WTC11 (cell line): Measurements from ENCODE around the gene CD160. TPM values are rescaled to one million over a fixed set of nuclear protein-coding genes. Genes with fewer than 3 reads are reported as not detected.

Experiments
- ATAC-seq: fragments of 200-7000 bp; cut with Tn5 transposase; 2 replicates; pipeline ENCODE4 v1.10.0; 2021; ENCODE audit warnings: mild to moderate bottlenecking, moderate library complexity
- CTCF ChIA-PET: fragments of 300-600 bp; sonication (Branson Sonifier 250); formaldehyde crosslinking; loops from one replicate; lab custom pipeline; 2021; ENCODE audit warnings: antibody characterized with exemption; lab: Charles Lee
- POLR2A ChIA-PET: fragments of 350-600 bp; sonication (Branson Sonifier 250); formaldehyde crosslinking; loops from one replicate; lab custom pipeline; 2021; ENCODE audit warnings: antibody characterized with exemption; lab: Charles Lee
- DNase-seq: peaks from one replicate; pipeline ENCODE4 v3.0.0; 2021; ENCODE audit warnings: low spot score
- H3K27ac Mint-ChIP-seq: 2 replicates; pipeline ENCODE4 v1.8.0; 2021; ENCODE audit warnings: mixed read lengths
- H3K27me3 Mint-ChIP-seq: 2 replicates; pipeline ENCODE4 v1.8.0; 2021; ENCODE audit warnings: low read depth, mild to moderate bottlenecking, moderate library complexity, mixed read lengths
- H3K36me3 Mint-ChIP-seq: 2 replicates; pipeline ENCODE4 v1.8.0; 2021; ENCODE audit warnings: mixed read lengths
- H3K4me1 Mint-ChIP-seq: 2 replicates; pipeline ENCODE4 v1.8.0; 2022; ENCODE audit warnings: mixed read lengths
- H3K4me3 Mint-ChIP-seq: 2 replicates; pipeline ENCODE4 v1.8.0; 2021; ENCODE audit warnings: mild to moderate bottlenecking, moderate library complexity, mixed read lengths
- H3K9me3 Mint-ChIP-seq: 2 replicates; pipeline ENCODE4 v1.8.0; 2021; ENCODE audit warnings: mixed read lengths
- CREM ChIP-seq: sonication (generic); formaldehyde crosslinking; IDR thresholded peaks from 2 replicates; pipeline ENCODE4 v1.8.1; 2022; ENCODE audit warnings: mild to moderate bottlenecking, missing genetic modification reagents, moderate library complexity
- EMX1 ChIP-seq: fragments of 250-450 bp; sonication (Bioruptor Pico); IDR thresholded peaks from 2 replicates; pipeline ENCODE4 v1.8.0; 2021; ENCODE audit warnings: mild to moderate bottlenecking
- ETV6 ChIP-seq: sonication (generic); formaldehyde crosslinking; IDR thresholded peaks from 2 replicates; pipeline ENCODE4 v1.8.1; 2022; ENCODE audit warnings: mild to moderate bottlenecking, missing genetic modification reagents
- GRHL2 ChIP-seq: fragments of 250-450 bp; sonication (Bioruptor Pico); IDR thresholded peaks from 2 replicates; pipeline ENCODE4 v1.8.0; 2022; ENCODE audit warnings: mild to moderate bottlenecking, moderate library complexity; ENCODE audit not compliant: insufficient replicate concordance, severe bottlenecking
- GTF2I ChIP-seq: fragments of 250-450 bp; sonication (Bioruptor Pico); conservative IDR thresholded peaks from 2 replicates; pipeline ENCODE4 v1.4.0; 2021; ENCODE audit warnings: mild to moderate bottlenecking
- HMGA2 ChIP-seq: fragments of 250-450 bp; sonication (Bioruptor Pico); IDR thresholded peaks from 2 replicates; pipeline ENCODE4 v1.4.0; 2021; ENCODE audit warnings: mild to moderate bottlenecking, moderate library complexity
- JUN ChIP-seq: sonication (generic); formaldehyde crosslinking; IDR thresholded peaks from 2 replicates; pipeline ENCODE4 v1.8.0; 2023; ENCODE audit warnings: mild to moderate bottlenecking, missing genetic modification reagents
- NFE2L1 ChIP-seq: sonication (generic); formaldehyde crosslinking; IDR thresholded peaks from 2 replicates; pipeline ENCODE4 v1.8.1; 2023; ENCODE audit warnings: missing genetic modification reagents
- NR3C1 ChIP-seq: sonication (generic); formaldehyde crosslinking; conservative IDR thresholded peaks from 2 replicates; pipeline ENCODE4 v1.8.1; 2023; ENCODE audit warnings: low read depth, mild to moderate bottlenecking, missing genetic modification reagents
- SOX15 ChIP-seq: fragments of 250-450 bp; sonication (Bioruptor Pico); IDR thresholded peaks from 2 replicates; pipeline ENCODE4 v1.9.0; 2021; ENCODE audit warnings: mild to moderate bottlenecking
- ZNF423 ChIP-seq: fragments of 250-450 bp; sonication (Bioruptor Pico); IDR thresholded peaks from 2 replicates; pipeline ENCODE4 v2.1.2; 2022; ENCODE audit warnings: mild to moderate bottlenecking, moderate library complexity
- total RNA-seq: library from RNA; stranded (reverse); gene quantifications from 3 replicates; pipeline ENCODE4 v1.2.3, GENCODE V29; 2021
- TF ChIP-seq, protein P1 (sequence below): sonication (generic); formaldehyde crosslinking; IDR thresholded peaks from 2 replicates; pipeline ENCODE4 v1.8.1; 2023; ENCODE audit warnings: mild to moderate bottlenecking, missing genetic modification reagents, moderate library complexity
- TF ChIP-seq, protein P2 (sequence below): sonication (generic); formaldehyde crosslinking; IDR thresholded peaks from 2 replicates; pipeline ENCODE4 v1.8.0; 2022; ENCODE audit warnings: missing genetic modification reagents
- TF ChIP-seq, protein P3 (sequence below): sonication (generic); formaldehyde crosslinking; IDR thresholded peaks from 2 replicates; pipeline ENCODE4 v1.8.1; 2023; ENCODE audit warnings: mild to moderate bottlenecking, moderate library complexity, missing genetic modification reagents
- TF ChIP-seq, protein P4 (sequence below): sonication (generic); formaldehyde crosslinking; IDR thresholded peaks from 2 replicates; pipeline ENCODE4 v1.8.0; 2023; ENCODE audit warnings: missing genetic modification reagents
- TF ChIP-seq, protein P5 (sequence below): sonication (generic); formaldehyde crosslinking; IDR thresholded peaks from 2 replicates; pipeline ENCODE4 v1.8.0; 2022; ENCODE audit warnings: mild to moderate bottlenecking, missing genetic modification reagents
- TF ChIP-seq, protein P6 (sequence below): sonication (generic); formaldehyde crosslinking; conservative IDR thresholded peaks from 2 replicates; pipeline ENCODE4 v1.8.1; 2022; ENCODE audit warnings: mild to moderate bottlenecking, missing genetic modification reagents
- TF ChIP-seq, protein P7 (sequence below): sonication (generic); formaldehyde crosslinking; IDR thresholded peaks from 2 replicates; pipeline ENCODE4 v1.8.1; 2022; ENCODE audit warnings: missing genetic modification reagents, borderline replicate concordance
- TF ChIP-seq, protein P8 (sequence below): sonication (generic); formaldehyde crosslinking; IDR thresholded peaks from 2 replicates; pipeline ENCODE4 v1.8.1; 2023; ENCODE audit warnings: mild to moderate bottlenecking, missing genetic modification reagents

The CD160 gene
- total RNA-seq, 1 experiment from 2014 or later, result not detected

DNA sequence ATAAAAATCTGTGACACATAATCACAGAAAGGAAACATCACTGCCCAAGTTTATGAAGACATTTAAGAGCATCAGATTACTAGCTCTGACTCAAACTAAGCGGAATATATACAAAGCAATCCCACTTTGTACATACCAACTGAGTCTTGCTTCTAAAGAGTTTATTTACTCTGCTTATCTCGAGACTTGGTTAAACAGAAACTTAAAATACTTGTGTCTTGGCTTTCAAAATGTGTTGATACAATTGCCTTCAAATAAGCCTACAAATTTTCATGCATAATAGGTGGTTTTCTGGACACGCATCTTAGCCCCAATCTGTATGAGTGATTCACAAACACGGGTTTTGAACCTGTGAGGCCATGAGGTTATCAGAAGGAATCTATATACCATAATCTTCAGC, 21.0 kb downstream of the CD160 start:
- Mint-ChIP-seq H3K27me3 (no peaks in the 10 kb centered on the region), H3K27ac (no peak overlapping the region), H3K9me3 (no peaks in the 10 kb centered on the region), H3K36me3 (peaks cover 2% of the 10 kb centered on the region; the same call in 1 of the 2 replicates), H3K4me3 (no peak overlapping the region), H3K4me1 (no peaks in the 10 kb centered on the region)
- ChIA-PET CTCF (interaction anchor here (2.1 kb wide), 1 partner anchor 19 kb away, joined by 6 read pairs; no protein-coding TSS in a partner anchor), POLR2A (no interaction called here)
- no peak for ATAC-seq
- no peak for DNase-seq
- TF ChIP-seq ETV6 (CRISPR knock-in tag) (no peak), EMX1 (no peak), GRHL2 (no peak), GTF2I (no peak), HMGA2 (CRISPR knock-in tag) (no peak)
- TF ChIP-seq, protein P1, sequence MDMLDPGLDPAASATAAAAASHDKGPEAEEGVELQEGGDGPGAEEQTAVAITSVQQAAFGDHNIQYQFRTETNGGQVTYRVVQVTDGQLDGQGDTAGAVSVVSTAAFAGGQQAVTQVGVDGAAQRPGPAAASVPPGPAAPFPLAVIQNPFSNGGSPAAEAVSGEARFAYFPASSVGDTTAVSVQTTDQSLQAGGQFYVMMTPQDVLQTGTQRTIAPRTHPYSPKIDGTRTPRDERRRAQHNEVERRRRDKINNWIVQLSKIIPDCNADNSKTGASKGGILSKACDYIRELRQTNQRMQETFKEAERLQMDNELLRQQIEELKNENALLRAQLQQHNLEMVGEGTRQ (CRISPR knock-in tag), result no peak
- TF ChIP-seq, protein P2, sequence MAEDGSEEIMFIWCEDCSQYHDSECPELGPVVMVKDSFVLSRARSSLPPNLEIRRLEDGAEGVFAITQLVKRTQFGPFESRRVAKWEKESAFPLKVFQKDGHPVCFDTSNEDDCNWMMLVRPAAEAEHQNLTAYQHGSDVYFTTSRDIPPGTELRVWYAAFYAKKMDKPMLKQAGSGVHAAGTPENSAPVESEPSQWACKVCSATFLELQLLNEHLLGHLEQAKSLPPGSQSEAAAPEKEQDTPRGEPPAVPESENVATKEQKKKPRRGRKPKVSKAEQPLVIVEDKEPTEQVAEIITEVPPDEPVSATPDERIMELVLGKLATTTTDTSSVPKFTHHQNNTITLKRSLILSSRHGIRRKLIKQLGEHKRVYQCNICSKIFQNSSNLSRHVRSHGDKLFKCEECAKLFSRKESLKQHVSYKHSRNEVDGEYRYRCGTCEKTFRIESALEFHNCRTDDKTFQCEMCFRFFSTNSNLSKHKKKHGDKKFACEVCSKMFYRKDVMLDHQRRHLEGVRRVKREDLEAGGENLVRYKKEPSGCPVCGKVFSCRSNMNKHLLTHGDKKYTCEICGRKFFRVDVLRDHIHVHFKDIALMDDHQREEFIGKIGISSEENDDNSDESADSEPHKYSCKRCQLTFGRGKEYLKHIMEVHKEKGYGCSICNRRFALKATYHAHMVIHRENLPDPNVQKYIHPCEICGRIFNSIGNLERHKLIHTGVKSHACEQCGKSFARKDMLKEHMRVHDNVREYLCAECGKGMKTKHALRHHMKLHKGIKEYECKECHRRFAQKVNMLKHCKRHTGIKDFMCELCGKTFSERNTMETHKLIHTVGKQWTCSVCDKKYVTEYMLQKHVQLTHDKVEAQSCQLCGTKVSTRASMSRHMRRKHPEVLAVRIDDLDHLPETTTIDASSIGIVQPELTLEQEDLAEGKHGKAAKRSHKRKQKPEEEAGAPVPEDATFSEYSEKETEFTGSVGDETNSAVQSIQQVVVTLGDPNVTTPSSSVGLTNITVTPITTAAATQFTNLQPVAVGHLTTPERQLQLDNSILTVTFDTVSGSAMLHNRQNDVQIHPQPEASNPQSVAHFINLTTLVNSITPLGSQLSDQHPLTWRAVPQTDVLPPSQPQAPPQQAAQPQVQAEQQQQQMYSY (CRISPR knock-in tag), result no peak

DNA sequence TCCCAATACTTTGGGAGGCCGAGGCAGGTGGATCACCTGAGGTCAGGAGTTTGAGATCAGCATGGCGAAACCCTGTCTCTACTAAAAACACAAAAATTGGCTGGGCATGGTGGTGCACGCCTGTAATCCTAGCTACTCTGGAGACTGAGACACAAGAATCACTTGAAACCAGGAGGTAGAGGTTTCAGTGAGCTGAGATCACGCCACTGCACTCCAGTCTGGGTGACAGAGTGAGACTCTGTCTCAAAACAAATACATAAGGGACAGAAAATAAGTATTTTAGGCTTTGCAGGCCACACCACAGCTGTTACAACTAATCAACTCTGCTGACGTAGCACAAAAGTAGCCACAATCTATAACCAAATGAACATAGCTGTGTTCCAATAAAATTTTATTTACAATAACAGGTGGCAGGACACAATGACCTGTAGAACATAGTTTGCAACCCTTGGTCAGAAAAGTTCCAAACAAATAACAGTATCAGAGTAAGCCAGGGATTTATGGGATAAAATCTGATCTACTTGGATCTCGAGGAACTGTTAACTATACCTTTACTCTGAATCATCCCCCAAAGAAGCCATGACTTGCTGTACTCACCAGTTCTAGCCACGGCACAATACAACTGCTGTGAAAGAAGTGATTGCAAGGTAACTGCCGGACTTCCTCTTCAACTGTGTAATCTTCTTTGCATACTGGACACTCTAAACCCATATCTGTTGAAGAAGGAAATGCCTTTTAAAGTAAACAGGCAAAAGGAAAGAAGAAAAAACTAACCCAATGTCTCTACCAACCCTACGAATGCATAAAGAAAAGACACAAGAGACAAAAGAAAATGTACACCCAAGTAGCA, 28.3 kb downstream of the CD160 start:
- DNase-seq (no peak), ATAC-seq (no peak)
- no peak overlapping the region for H3K27ac Mint-ChIP-seq
- H3K4me1 Mint-ChIP-seq, result no peaks in the 10 kb centered on the region
- H3K36me3 Mint-ChIP-seq, result peaks cover 7% of the 10 kb centered on the region; the same call in 1 of the 2 replicates
- POLR2A ChIA-PET, result no interaction called here
- no peaks in the 10 kb centered on the region for H3K9me3 Mint-ChIP-seq
- H3K4me3 Mint-ChIP-seq, result no peak overlapping the region
- H3K27me3 Mint-ChIP-seq, result no peaks in the 10 kb centered on the region
- CTCF ChIA-PET, result no interaction called here
- TF ChIP-seq, protein P3, sequence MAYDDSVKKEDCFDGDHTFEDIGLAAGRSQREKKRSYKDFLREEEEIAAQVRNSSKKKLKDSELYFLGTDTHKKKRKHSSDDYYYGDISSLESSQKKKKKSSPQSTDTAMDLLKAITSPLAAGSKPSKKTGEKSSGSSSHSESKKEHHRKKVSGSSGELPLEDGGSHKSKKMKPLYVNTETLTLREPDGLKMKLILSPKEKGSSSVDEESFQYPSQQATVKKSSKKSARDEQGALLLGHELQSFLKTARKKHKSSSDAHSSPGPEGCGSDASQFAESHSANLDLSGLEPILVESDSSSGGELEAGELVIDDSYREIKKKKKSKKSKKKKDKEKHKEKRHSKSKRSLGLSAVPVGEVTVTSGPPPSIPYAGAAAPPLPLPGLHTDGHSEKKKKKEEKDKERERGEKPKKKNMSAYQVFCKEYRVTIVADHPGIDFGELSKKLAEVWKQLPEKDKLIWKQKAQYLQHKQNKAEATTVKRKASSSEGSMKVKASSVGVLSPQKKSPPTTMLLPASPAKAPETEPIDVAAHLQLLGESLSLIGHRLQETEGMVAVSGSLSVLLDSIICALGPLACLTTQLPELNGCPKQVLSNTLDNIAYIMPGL (CRISPR knock-in tag), result no peak
- TF ChIP-seq, protein P4, sequence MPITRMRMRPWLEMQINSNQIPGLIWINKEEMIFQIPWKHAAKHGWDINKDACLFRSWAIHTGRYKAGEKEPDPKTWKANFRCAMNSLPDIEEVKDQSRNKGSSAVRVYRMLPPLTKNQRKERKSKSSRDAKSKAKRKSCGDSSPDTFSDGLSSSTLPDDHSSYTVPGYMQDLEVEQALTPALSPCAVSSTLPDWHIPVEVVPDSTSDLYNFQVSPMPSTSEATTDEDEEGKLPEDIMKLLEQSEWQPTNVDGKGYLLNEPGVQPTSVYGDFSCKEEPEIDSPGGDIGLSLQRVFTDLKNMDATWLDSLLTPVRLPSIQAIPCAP (CRISPR knock-in tag), result no peak
- TF ChIP-seq CREM (CRISPR knock-in tag) (no peak), ZNF423 (CRISPR knock-in tag) (no peak), NR3C1 (CRISPR knock-in tag) (no peak), NFE2L1 (CRISPR knock-in tag) (no peak), SOX15 (CRISPR knock-in tag) (no peak), JUN (no peak)
- TF ChIP-seq, protein P5, sequence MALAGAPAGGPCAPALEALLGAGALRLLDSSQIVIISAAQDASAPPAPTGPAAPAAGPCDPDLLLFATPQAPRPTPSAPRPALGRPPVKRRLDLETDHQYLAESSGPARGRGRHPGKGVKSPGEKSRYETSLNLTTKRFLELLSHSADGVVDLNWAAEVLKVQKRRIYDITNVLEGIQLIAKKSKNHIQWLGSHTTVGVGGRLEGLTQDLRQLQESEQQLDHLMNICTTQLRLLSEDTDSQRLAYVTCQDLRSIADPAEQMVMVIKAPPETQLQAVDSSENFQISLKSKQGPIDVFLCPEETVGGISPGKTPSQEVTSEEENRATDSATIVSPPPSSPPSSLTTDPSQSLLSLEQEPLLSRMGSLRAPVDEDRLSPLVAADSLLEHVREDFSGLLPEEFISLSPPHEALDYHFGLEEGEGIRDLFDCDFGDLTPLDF (CRISPR knock-in tag), result no peak
- TF ChIP-seq, protein P6, sequence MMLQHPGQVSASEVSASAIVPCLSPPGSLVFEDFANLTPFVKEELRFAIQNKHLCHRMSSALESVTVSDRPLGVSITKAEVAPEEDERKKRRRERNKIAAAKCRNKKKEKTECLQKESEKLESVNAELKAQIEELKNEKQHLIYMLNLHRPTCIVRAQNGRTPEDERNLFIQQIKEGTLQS, result no peak
- TF ChIP-seq, protein P7, sequence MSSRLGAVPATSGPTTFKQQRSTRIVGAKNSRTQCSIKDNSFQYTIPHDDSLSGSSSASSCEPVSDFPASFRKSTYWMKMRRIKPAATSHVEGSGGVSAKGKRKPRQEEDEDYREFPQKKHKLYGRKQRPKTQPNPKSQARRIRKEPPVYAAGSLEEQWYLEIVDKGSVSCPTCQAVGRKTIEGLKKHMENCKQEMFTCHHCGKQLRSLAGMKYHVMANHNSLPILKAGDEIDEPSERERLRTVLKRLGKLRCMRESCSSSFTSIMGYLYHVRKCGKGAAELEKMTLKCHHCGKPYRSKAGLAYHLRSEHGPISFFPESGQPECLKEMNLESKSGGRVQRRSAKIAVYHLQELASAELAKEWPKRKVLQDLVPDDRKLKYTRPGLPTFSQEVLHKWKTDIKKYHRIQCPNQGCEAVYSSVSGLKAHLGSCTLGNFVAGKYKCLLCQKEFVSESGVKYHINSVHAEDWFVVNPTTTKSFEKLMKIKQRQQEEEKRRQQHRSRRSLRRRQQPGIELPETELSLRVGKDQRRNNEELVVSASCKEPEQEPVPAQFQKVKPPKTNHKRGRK (CRISPR knock-in tag), result no peak
- TF ChIP-seq, protein P8, sequence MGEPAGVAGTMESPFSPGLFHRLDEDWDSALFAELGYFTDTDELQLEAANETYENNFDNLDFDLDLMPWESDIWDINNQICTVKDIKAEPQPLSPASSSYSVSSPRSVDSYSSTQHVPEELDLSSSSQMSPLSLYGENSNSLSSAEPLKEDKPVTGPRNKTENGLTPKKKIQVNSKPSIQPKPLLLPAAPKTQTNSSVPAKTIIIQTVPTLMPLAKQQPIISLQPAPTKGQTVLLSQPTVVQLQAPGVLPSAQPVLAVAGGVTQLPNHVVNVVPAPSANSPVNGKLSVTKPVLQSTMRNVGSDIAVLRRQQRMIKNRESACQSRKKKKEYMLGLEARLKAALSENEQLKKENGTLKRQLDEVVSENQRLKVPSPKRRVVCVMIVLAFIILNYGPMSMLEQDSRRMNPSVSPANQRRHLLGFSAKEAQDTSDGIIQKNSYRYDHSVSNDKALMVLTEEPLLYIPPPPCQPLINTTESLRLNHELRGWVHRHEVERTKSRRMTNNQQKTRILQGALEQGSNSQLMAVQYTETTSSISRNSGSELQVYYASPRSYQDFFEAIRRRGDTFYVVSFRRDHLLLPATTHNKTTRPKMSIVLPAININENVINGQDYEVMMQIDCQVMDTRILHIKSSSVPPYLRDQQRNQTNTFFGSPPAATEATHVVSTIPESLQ (CRISPR knock-in tag), result no peak
